ENCODE measurements around the gene KRT6B.

Gene KRT6B

GRCh38 chr12:52487211-52487610 is 35.3 kb upstream of the KRT6B start:
- no peak for TF ChIP-seq CTCF (IDR thresholded peaks at IDR 0.05; ENCODE audit: extremely low read depth, insufficient read depth, missing control alignments)
- in situ Hi-C loops (cut with MboI; ENCODE audit: low pct_unique_long_range_greater_than_20kb, low sequenced_read_pairs, unreplicated experiment) = no loop called here
- DNase-seq (ENCODE audit: low spot score) = no peak

GRCh38 chr12:52486166-52487105 is 34.5 kb upstream of the KRT6B start:
- no peak for TF ChIP-seq CTCF (IDR thresholded peaks at IDR 0.05; ENCODE audit: extremely low read depth, insufficient read depth, missing control alignments)
- in situ Hi-C loops (cut with MboI; ENCODE audit: low pct_unique_long_range_greater_than_20kb, low sequenced_read_pairs, unreplicated experiment) = no loop called here
- no peak for DNase-seq (ENCODE audit: low spot score)

GRCh38 chr12:52480073-52480472 is 28.1 kb upstream of the KRT6B start:
- in situ Hi-C loops (cut with MboI; ENCODE audit: low pct_unique_long_range_greater_than_20kb, low sequenced_read_pairs, unreplicated experiment) = no loop called here
- no peak for TF ChIP-seq CTCF (IDR thresholded peaks at IDR 0.05; ENCODE audit: extremely low read depth, insufficient read depth, missing control alignments)
- no peak for DNase-seq (ENCODE audit: low spot score)

GRCh38 chr12:52477651-52478050 is 25.7 kb upstream of the KRT6B start:
- DNase-seq (ENCODE audit: low spot score) = no peak
- in situ Hi-C loops (cut with MboI; ENCODE audit: low pct_unique_long_range_greater_than_20kb, low sequenced_read_pairs, unreplicated experiment) = no loop called here
- TF ChIP-seq CTCF (IDR thresholded peaks at IDR 0.05; ENCODE audit: extremely low read depth, insufficient read depth, missing control alignments) = no peak

- no peak for DNase-seq (ENCODE audit: low spot score)
- TF ChIP-seq CTCF (IDR thresholded peaks at IDR 0.05; ENCODE audit: extremely low read depth, insufficient read depth, missing control alignments) = no peak
- in situ Hi-C loops (cut with MboI; ENCODE audit: low pct_unique_long_range_greater_than_20kb, low sequenced_read_pairs, unreplicated experiment) = no loop called here
Observed at GRCh38 chr12:52474212-52474611, 22.3 kb upstream of the KRT6B start.

- TF ChIP-seq CTCF (IDR thresholded peaks at IDR 0.05; ENCODE audit: extremely low read depth, insufficient read depth, missing control alignments) = no peak
- no peak for DNase-seq (ENCODE audit: low spot score)
- in situ Hi-C loops (cut with MboI; ENCODE audit: low pct_unique_long_range_greater_than_20kb, low sequenced_read_pairs, unreplicated experiment) = no loop called here
Observed at GRCh38 chr12:52473768-52474167, 21.8 kb upstream of the KRT6B start, which contains the start of gene KRT6C. Gene KRT6C (minus strand): TSS chr12:52473805. CDS start chr12:52473737, 68 bp downstream.

Measured in GM13977 (cell line).